Suppressor macrophage treated with lipopolysaccharide for 4 hours (primary cell): ENCODE data around the gene NTMT1.

Source experiments
- DNase-seq: peaks from one replicate; pipeline ENCODE4 v3.0.0-alpha.2; 2020

Gene NTMT1

GRCh38 chr9:129597355-129598088, 28.4 kb upstream of the NTMT1 start:
- DNase-seq = peak; percentile 66

GRCh38 chr9:129598089-129598596, 27.8 kb upstream of the NTMT1 start:
- DNase-seq = no peak

- no peak for DNase-seq
These were observed 24.8 kb upstream of the NTMT1 start for GRCh38 chr9:129601082-129601674.

DNA sequence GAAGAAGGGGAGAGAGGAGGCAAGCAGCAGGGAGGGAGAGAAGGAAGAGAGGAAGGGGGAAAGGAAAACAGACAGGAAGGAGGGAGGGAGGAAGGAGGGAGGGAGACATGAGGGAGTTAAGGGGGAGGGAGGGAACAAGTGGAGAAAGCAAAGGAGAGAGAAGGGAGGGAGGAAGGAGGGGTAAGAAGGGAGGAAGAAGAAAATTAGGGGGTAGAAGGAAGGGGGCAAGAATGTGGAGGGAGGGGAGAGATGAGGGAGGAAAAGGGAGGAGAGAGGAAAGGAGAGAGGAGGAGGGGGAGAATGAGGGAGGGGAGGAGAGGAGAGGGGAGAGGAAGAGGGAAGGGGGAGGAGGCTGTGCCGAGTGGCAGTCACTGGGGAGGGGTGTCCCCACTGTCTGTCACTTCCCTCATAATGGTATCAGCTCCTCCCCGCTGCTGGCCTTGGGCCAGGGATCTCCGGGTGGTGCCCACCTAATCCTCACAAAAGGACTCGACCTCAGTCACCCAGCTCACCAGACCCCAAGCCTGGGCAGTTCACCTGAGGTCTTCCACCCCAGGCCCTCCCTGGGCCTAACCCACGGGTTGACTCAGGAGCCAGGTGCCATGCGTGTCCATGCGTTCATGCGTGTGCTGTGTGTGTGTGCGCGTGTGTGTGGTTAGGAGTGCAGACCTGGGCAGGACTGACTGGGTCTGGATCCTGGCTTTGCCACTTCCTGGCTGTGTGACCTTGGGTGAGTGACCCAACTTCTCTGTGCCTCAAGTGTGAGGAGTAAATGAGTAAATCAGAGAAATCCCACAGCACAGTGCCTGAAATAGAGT, 23.2 kb upstream of the NTMT1 start:
- DNase-seq = no peak

- no peak for DNase-seq
These were observed 21.8 kb upstream of the NTMT1 start for GRCh38 chr9:129604056-129604765.

- no peak for DNase-seq
These were observed 21.2 kb upstream of the NTMT1 start for GRCh38 chr9:129604766-129605163.

GRCh38 chr9:129606161-129607026, 19.6 kb upstream of the NTMT1 start:
- DNase-seq = no peak

GRCh38 chr9:129607027-129607387, 19.0 kb upstream of the NTMT1 start:
- DNase-seq = no peak

DNA sequence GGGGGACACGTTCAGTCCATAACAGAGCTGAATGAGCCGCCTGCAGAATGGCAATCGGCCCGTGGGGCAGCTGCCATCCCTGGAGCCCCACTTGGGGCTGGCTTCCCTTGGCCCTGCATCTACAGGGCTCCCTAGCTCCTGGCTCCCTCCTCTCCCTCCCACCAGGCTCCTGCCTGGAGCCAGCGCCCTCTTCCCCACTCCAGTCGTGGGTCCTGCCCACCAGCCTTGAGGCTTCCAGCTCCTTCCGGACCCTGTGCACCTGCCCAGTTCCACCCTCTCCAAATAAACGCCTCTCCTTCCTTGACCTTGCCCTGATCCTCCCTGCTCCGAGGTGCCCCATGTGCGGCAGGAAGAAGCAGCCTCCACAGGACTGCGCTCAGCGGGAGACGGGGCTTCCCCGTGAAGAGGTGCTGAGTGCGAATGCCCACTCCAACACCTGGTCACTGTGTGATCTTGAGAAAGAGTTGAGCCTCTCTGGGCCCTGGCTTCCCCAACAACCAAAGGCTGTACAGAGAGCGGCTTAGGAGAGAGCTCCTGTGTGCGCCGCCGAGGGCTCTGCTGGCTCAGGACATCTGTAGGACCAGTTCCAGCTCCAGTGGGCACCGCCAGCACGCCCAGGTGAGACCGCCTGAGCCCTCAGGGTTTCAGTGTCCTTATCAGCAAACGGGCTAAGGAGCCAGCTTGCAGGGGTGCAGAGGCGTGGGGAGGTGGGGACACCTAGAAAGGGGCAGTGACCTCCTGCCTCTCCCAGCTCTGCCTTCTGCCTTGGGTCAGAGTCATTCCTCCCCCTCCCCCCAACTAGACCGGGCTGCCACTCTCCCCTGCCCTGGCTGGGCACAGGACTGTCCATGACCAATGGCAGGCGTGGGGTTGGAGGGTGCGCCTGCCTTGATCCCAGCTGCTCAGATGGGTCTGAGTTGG, 17.1 kb upstream of the NTMT1 start:
- DNase-seq = no peak

GRCh38 chr9:129609486-129610212, 16.3 kb upstream of the NTMT1 start:
- no peak for DNase-seq

GRCh38 chr9:129610213-129610472, 15.8 kb upstream of the NTMT1 start:
- DNase-seq = no peak

- peak; percentile 79 for DNase-seq
These were observed 15.3 kb upstream of the NTMT1 start for GRCh38 chr9:129610473-129611306.

DNA sequence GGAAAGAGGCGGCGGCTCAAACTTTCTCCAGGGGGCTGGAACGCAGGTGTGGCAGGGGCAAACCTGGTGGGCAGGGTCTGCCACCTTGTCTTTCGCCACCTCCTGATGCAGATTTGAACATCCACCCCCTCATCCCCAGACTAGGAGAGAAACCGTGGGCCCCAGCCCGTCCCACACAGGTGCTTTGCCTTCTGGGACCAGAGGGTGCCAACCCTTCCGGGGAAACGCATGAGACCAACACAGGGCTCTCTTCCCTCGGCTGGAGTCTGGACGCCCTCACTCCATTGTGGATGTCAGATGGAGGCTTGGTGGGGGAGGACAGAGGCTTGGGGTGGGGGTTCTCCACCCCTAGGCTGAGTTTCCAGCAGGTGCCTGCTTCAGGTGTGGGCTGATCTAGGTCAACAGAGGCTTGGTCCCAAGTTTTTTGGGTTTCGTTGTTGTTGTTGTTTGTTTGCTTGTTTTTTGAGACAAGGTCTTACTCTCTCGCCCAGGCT, 14.6 kb upstream of the NTMT1 start:
- DNase-seq = no peak

GRCh38 chr9:129612123-129612522, 13.8 kb upstream of the NTMT1 start:
- DNase-seq = no peak

GRCh38 chr9:129612815-129613519, 13.0 kb upstream of the NTMT1 start:
- no peak for DNase-seq

DNA sequence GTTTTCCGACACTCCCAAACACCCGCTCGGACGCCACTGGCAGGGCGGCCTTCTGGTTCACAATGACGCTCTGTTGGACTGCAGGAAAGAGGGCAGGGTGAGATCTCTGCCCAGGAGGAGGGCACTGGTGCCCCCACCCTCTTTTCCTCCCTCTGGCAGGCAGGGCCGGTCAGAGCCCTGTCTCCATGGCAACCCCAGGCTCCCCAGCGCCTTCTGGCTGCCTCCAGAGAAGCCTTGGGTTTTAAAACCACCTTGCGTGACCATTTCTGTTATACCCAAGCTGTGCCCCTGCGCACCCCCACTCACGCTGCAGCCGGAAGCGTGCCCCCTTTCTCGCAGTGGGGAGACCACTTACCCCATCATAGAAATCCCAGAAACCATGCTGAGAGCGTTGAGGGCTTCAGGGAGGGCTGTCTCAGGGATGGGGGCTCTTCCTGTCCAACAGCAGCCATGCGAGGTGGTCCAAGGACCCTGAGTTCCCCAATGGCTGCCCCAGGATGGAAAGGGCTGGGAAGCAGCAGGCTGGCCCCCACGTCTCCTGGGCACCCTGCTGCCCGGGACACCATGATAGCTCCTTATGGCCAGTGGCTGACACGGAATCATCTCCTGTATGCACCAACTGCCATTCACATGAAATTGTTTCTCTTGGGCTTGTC, 12.3 kb upstream of the NTMT1 start:
- DNase-seq = no peak

DNA sequence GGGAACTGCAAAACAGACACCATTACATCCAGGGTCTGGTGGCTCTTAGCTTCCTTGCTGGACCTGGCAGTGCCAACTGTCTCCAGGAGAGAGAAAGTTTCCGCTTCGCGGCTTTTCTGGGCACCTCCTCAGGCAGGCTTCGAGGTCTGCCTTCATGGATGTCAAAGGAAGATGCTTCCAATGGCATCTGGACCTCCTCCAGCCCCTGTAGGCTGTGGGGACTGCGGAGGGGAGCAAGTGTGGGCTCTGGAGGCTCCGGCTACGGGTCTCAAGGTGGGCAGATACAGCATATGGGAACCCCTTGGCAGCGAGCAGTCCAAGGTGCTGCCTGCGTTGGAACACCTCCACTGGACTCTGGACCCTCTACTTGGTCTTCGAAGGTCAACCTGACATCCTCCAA, 11.0 kb upstream of the NTMT1 start:
- DNase-seq = no peak
